K562 (cell line): ENCODE measurements around the gene KMT5C. TPM values are rescaled to one million over a fixed set of nuclear protein-coding genes. Genes with fewer than 3 reads are reported as not detected.

Experiments used
- ATAC-seq: fragments of 200-7000 bp; cut with Tn5 transposase; 3 replicates; pipeline ENCODE4 v1.9.1; 2020; ENCODE audit warnings: moderate library complexity
- BruUV-seq: library from RNA; stranded (reverse); fragments of 400-500 nt; replicated peaks from 2 replicates; lab custom pipeline; 2021; lab: Mats Ljungman, UMichigan
- CTCF ChIA-PET: fragments of 300-600 bp; formaldehyde crosslinking; extraction: SDS; loops from one replicate; lab custom pipeline; 2021; ENCODE audit warnings: low intra/inter-chr PET ratio; lab: Yijun Ruan, JAX
- POLR2A ChIA-PET: fragments of 300-600, 350-650 bp; sonication (Branson Sonifier 250); formaldehyde crosslinking; extraction: SDS; loops from one replicate; lab custom pipeline; 2021; ENCODE audit warnings: antibody characterized with exemption, inconsistent platforms; lab: Yijun Ruan, JAX
- DNase-seq, 4 experiments: peaks; one replicate each; pipeline versions ENCODE4 v3.0.0 to v3.0.0-alpha.2; 2011 to 2018; ENCODE audit warnings: low spot score in 3 of 4, mixed read lengths in 3 of 4; ENCODE audit errors: extremely low read depth in 1 of 4
- FAIRE-seq: peaks from 2 replicates; lab custom pipeline; 2011; peaks lifted over from hg19 to GRCh38; lab: Jason Lieb, UNC
- H2AFZ ChIP-seq: 2 replicates; pipeline ENCODE4 v1.6.0; 2011; ENCODE audit warnings: low read depth, low read length, control low read depth, inconsistent platforms
- H3K27ac ChIP-seq: fragments of 200-600 bp; 3 replicates; pipeline ENCODE4 v1.8.0; 2011; ENCODE audit warnings: low read depth, mild to moderate bottlenecking, control low read depth, inconsistent platforms, low read length, moderate library complexity, mixed read lengths; ENCODE audit errors: extremely low read depth
- H3K27me3 ChIP-seq, 2 experiments: fragments of 300-600 bp in 1 of 2; 2 replicates in 1 of 2; 3 replicates in 1 of 2; pipeline versions ENCODE4 v1.6.0 to v1.8.0; 2011; ENCODE audit warnings: inconsistent platforms in 2 of 2, low read length in 2 of 2, mild to moderate bottlenecking in 1 of 2, mixed read lengths in 1 of 2, moderate library complexity in 1 of 2; ENCODE audit not compliant: control insufficient read depth in 2 of 2, insufficient read depth in 2 of 2
- H3K36me3 ChIP-seq: fragments of 300-600 bp; 3 replicates; pipeline ENCODE4 v1.8.0; 2011; ENCODE audit warnings: mild to moderate bottlenecking, low read length, inconsistent platforms; ENCODE audit not compliant: control insufficient read depth, insufficient read depth
- H3K4me1 ChIP-seq, 2 experiments: fragments of 200-600 bp in 1 of 2; replicated peaks in 1 of 2; 2 replicates in 1 of 2; 3 replicates in 1 of 2; pipeline versions ENCODE4 v1.5.1 to v1.8.0; 2011; ENCODE audit warnings: inconsistent platforms in 2 of 2, low read length in 2 of 2, mild to moderate bottlenecking in 1 of 2, mixed read lengths in 1 of 2, moderate library complexity in 1 of 2; ENCODE audit not compliant: control insufficient read depth in 2 of 2, insufficient read depth in 2 of 2
- H3K4me2 ChIP-seq: 2 replicates; pipeline ENCODE4 v1.6.1; 2011; ENCODE audit warnings: low read length, control low read depth, inconsistent platforms, mixed read lengths; ENCODE audit not compliant: insufficient read depth
- H3K4me3 ChIP-seq: fragments of 200-600 bp; sonication (generic), shearing (Covaris generic); 2 replicates; pipeline ENCODE4 v1.5.1; 2016; ENCODE audit warnings: control low read depth, inconsistent platforms
- H3K79me2 ChIP-seq: fragments of 200-600 bp; 3 replicates; pipeline ENCODE4 v1.8.0; 2011; ENCODE audit warnings: low read length, inconsistent platforms; ENCODE audit not compliant: control insufficient read depth, insufficient read depth
- H3K9ac ChIP-seq, 2 experiments: 2 replicates each; pipeline versions ENCODE4 v1.6.0 to v1.6.1; 2011; ENCODE audit warnings: low read depth in 2 of 2, low read length in 2 of 2, control low read depth in 1 of 2, inconsistent platforms in 1 of 2, mild to moderate bottlenecking in 1 of 2, mixed read lengths in 1 of 2; ENCODE audit not compliant: insufficient read depth in 1 of 2
- H3K9me1 ChIP-seq: one replicate; pipeline ENCODE4 v1.6.0; 2011; ENCODE audit warnings: inconsistent platforms, mild to moderate bottlenecking, low read length, moderate library complexity; ENCODE audit not compliant: control insufficient read depth, insufficient read depth
- H3K9me3 ChIP-seq: replicated peaks from 2 replicates; pipeline ENCODE4 v1.5.1; 2011; ENCODE audit warnings: low read depth, low read length, inconsistent platforms; ENCODE audit not compliant: control insufficient read depth, insufficient read depth
- H4K20me1 ChIP-seq: replicated peaks from 2 replicates; pipeline ENCODE4 v1.6.1; 2011; ENCODE audit warnings: low read length, inconsistent platforms, mixed read lengths; ENCODE audit not compliant: control insufficient read depth, insufficient read depth
- ARNT ChIP-seq, 2 experiments: fragments of 450-650 bp; IDR thresholded peaks; 2 replicates each; pipeline ENCODE4 v1.6.1; 2016; ENCODE audit warnings: mild to moderate bottlenecking in 1 of 2
- ATF3 ChIP-seq, 2 experiments: fragments of 450-650 bp in 1 of 2; sonication (generic) in 1 of 2; formaldehyde crosslinking in 1 of 2; IDR thresholded peaks in 1 of 2; conservative IDR thresholded peaks in 1 of 2; 2 replicates each; pipeline versions ENCODE4 v1.6.1 to v1.8.1; 2016 to 2023; ENCODE audit warnings: mild to moderate bottlenecking in 2 of 2, moderate library complexity in 2 of 2, inconsistent platforms in 1 of 2, missing genetic modification reagents in 1 of 2
- EWSR1 ChIP-seq: fragments of 450-650 bp; IDR thresholded peaks from 2 replicates; pipeline ENCODE4 v1.6.1; 2018; ENCODE audit warnings: borderline replicate concordance, mild to moderate bottlenecking, low read depth, moderate library complexity; ENCODE audit not compliant: partially characterized antibody
- LEF1 ChIP-seq: fragments of 450-650 bp; IDR thresholded peaks from 2 replicates; pipeline ENCODE4 v1.6.1; 2016; ENCODE audit warnings: mild to moderate bottlenecking
- MTA1 ChIP-seq: fragments of 450-650 bp; IDR thresholded peaks from 2 replicates; pipeline ENCODE4 v1.6.1; 2017; ENCODE audit warnings: borderline replicate concordance
- NFIC ChIP-seq: fragments of 450-650 bp; IDR thresholded peaks from 2 replicates; pipeline ENCODE4 v1.6.1; 2017; ENCODE audit warnings: mild to moderate bottlenecking, inconsistent platforms
- RBM15 ChIP-seq: fragments of 200-400 bp; formaldehyde crosslinking; IDR thresholded peaks from 2 replicates; pipeline ENCODE4 v1.6.1; 2018; ENCODE audit warnings: mild to moderate bottlenecking, low read length, moderate library complexity; ENCODE audit not compliant: insufficient read depth
- STAT5B ChIP-seq: fragments of 250-450 bp; sonication (Bioruptor Pico); IDR thresholded peaks from 2 replicates; pipeline ENCODE4 v1.8.0; 2021; ENCODE audit warnings: mild to moderate bottlenecking, inconsistent platforms
- YBX1 ChIP-seq: fragments of 450-650 bp; IDR thresholded peaks from 2 replicates; pipeline ENCODE4 v1.7.1; 2016; ENCODE audit warnings: mild to moderate bottlenecking
- ZFP36 ChIP-seq: fragments of 150-350 bp; IDR thresholded peaks from 2 replicates; pipeline ENCODE4 v1.6.1; 2018; ENCODE audit warnings: low read length, low read depth; ENCODE audit not compliant: partially characterized antibody
- ZKSCAN1 ChIP-seq: fragments of 150-350 bp; IDR thresholded peaks from 2 replicates; pipeline ENCODE4 v1.6.1; 2016; ENCODE audit warnings: low read depth, low read length
- ZNF133 ChIP-seq: fragments of 250-450 bp; sonication (Bioruptor Pico); IDR thresholded peaks from 2 replicates; pipeline ENCODE4 v1.4.0; 2020; ENCODE audit warnings: mild to moderate bottlenecking
- ZNF146 ChIP-seq: IDR thresholded peaks from one replicate; pipeline ENCODE4 v1.6.1; 2018; ENCODE audit warnings: missing compliant biosample characterization; ENCODE audit not compliant: unreplicated experiment
- ZNF551 ChIP-seq: fragments of 250-450 bp; sonication (Bioruptor Pico); IDR thresholded peaks from 2 replicates; pipeline ENCODE4 v1.5.0; 2021; ENCODE audit warnings: mild to moderate bottlenecking, moderate library complexity
- ZNF561 ChIP-seq: fragments of 450-650 bp; formaldehyde crosslinking; conservative IDR thresholded peaks from 2 replicates; pipeline ENCODE4 v1.4.0; 2020; ENCODE audit warnings: mild to moderate bottlenecking, moderate library complexity
- WGBS: fragments of 100-300 bp; shearing (Covaris generic); methylation state at CpG from one replicate; pipeline ENCODE4 v1.1.6; 2016; ENCODE audit warnings: low coverage, mixed read lengths; ENCODE audit not compliant: insufficient coverage; ENCODE audit errors: missing lambda C conversion rate; 5-methylcytosine and 5-hydroxymethylcytosine counted together
- in situ Hi-C: fragments of 300-500 bp; cut with MboI; formaldehyde crosslinking; loops from 4 replicates; pipeline ENCODE4 v1.15.0; 2018; ENCODE audit warnings: inconsistent platforms, mixed read lengths
- intact Hi-C: fragments of 100-400 bp; cut with micrococcal nuclease; formaldehyde crosslinking; loops from 2 replicates; pipeline ENCODE4 v1.14.2; 2022
- polyA plus RNA-seq, 8 experiments: library from polyadenylated mRNA; depleted of rRNA in 4 of 8; stranded (reverse) in 5 of 8; unstranded in 3 of 8; fragments of >200 nt; fragmentation: Nextera tagmentation in 2 of 8; fragmentation: Illumina TruSeq in 1 of 8; extraction: Ambion mirVana in 2 of 8; extraction: Trizol in 1 of 8; gene quantifications; 2 replicates each; pipeline versions ENCODE4 v1.2.1 to v1.2.3, GENCODE V29; 2011 to 2014; ENCODE audit warnings: inconsistent platforms in 1 of 8, missing spikeins in 1 of 8
- total RNA-seq, 7 experiments: library from RNA; depleted of rRNA in 6 of 7; stranded (reverse); fragments of >200 nt in 6 of 7; fragmentation: Illumina TruSeq in 2 of 7; extraction: Trizol in 2 of 7; gene quantifications; 2 replicates each; pipeline versions ENCODE4 v1.2.1 to v1.2.3, GENCODE V29; 2011 to 2021; ENCODE audit warnings: low replicate concordance in 1 of 7
- TF ChIP-seq, protein P1 (sequence below), 2 experiments: fragments of 150-350 bp in 1 of 2; IDR thresholded peaks; 2 replicates each; pipeline ENCODE4 v1.6.1; 2012 to 2016; ENCODE audit warnings: low read depth in 2 of 2, low read length in 2 of 2, mild to moderate bottlenecking in 1 of 2, moderate library complexity in 1 of 2
- TF ChIP-seq, protein P2 (sequence below): sonication (generic); formaldehyde crosslinking; IDR thresholded peaks from 2 replicates; pipeline ENCODE4 v1.8.0; 2023; ENCODE audit warnings: mild to moderate bottlenecking, missing genetic modification reagents

Gene KMT5C
- total and polyA plus RNA-seq, 9 of the 15 experiments (the other 6 are each of a cell fraction or from before 2014, with no cell fraction given), result 0.15 to 53.5 (median 16.6) TPM

DNA sequence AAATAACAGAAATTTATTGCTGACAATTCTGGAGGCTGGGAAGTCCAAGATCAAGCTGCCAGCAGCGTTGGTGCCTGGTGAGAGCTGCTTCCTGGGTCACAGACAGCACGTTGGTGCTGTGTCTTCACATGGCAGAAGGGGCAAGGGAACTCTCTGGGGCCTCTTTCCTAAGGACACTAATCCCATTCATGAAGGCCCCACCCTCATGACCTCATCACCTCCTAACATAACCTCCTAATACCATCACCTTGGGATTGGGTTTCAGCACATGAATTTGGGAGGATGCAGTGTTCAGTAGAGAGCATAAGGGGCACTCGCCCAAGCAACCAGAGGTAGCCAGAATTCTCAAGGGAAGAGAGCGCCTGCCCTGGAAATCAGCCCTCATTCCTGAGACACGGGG, 30.2 kb upstream of the KMT5C start:
- no peak for TF ChIP-seq ZNF561 (CRISPR knock-in tag)
- TF ChIP-seq ATF3 (IDR thresholded peaks at IDR 0.05), result no peak
- no peak for TF ChIP-seq ATF3 (CRISPR knock-in tag; conservative IDR thresholded peaks at IDR 0.05)
- TF ChIP-seq, protein P1, sequence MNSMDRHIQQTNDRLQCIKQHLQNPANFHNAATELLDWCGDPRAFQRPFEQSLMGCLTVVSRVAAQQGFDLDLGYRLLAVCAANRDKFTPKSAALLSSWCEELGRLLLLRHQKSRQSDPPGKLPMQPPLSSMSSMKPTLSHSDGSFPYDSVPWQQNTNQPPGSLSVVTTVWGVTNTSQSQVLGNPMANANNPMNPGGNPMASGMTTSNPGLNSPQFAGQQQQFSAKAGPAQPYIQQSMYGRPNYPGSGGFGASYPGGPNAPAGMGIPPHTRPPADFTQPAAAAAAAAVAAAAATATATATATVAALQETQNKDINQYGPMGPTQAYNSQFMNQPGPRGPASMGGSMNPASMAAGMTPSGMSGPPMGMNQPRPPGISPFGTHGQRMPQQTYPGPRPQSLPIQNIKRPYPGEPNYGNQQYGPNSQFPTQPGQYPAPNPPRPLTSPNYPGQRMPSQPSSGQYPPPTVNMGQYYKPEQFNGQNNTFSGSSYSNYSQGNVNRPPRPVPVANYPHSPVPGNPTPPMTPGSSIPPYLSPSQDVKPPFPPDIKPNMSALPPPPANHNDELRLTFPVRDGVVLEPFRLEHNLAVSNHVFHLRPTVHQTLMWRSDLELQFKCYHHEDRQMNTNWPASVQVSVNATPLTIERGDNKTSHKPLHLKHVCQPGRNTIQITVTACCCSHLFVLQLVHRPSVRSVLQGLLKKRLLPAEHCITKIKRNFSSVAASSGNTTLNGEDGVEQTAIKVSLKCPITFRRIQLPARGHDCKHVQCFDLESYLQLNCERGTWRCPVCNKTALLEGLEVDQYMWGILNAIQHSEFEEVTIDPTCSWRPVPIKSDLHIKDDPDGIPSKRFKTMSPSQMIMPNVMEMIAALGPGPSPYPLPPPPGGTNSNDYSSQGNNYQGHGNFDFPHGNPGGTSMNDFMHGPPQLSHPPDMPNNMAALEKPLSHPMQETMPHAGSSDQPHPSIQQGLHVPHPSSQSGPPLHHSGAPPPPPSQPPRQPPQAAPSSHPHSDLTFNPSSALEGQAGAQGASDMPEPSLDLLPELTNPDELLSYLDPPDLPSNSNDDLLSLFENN (IDR thresholded peaks at IDR 0.05; ENCODE audit: low read depth in 2 of 2, low read length in 2 of 2), result no peak
- TF ChIP-seq MTA1, result no peak
- no peak for TF ChIP-seq ZKSCAN1
- TF ChIP-seq STAT5B (CRISPR knock-in tag), result no peak
- TF ChIP-seq YBX1, result no peak
- TF ChIP-seq LEF1, result no peak
- no peak for TF ChIP-seq ZNF551
- no peak for TF ChIP-seq ARNT (IDR thresholded peaks at IDR 0.05)
- no peak for TF ChIP-seq NFIC
- no peak for TF ChIP-seq EWSR1
- no peak for TF ChIP-seq ZFP36
- TF ChIP-seq, protein P2, sequence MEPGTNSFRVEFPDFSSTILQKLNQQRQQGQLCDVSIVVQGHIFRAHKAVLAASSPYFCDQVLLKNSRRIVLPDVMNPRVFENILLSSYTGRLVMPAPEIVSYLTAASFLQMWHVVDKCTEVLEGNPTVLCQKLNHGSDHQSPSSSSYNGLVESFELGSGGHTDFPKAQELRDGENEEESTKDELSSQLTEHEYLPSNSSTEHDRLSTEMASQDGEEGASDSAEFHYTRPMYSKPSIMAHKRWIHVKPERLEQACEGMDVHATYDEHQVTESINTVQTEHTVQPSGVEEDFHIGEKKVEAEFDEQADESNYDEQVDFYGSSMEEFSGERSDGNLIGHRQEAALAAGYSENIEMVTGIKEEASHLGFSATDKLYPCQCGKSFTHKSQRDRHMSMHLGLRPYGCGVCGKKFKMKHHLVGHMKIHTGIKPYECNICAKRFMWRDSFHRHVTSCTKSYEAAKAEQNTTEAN (CRISPR knock-in tag), result no peak
- TF ChIP-seq ZNF133 (CRISPR knock-in tag), result no peak
- no peak for TF ChIP-seq ZNF146 (CRISPR knock-in tag)
- TF ChIP-seq RBM15, result no peak
- TF ChIP-seq, all 486 proteins: peak for 0
- no peaks in the 10 kb centered on the region for H4K20me1 ChIP-seq
- H3K9me3 ChIP-seq, result no peaks in the 10 kb centered on the region; the same call in 1 of the 2 replicates
- no peaks in the 10 kb centered on the region for H3K79me2 ChIP-seq
- ChIA-PET CTCF (no interaction called here), POLR2A (no interaction called here)
- H3K27me3 ChIP-seq, result no peaks in the 10 kb centered on the region
- ATAC-seq (no peak), DNase-seq (no peak), FAIRE-seq (peak; percentile 54)
- 52% methylated on average over 5 of the region's 5 CpGs for WGBS
- no peak overlapping the region for H2AFZ ChIP-seq
- H3K9me1 ChIP-seq, result no peaks in the 10 kb centered on the region
- intact Hi-C loops, result no loop called here
- H3K4me2 ChIP-seq, result no peak overlapping the region
- in situ Hi-C loops, result no loop called here
- no peak overlapping the region for H3K27ac ChIP-seq
- peaks cover 5 to 50% of the 10 kb centered on the region in 2 experiments; a peak in 4 of 5 replicates for H3K4me1 ChIP-seq
- H3K9ac ChIP-seq, result peak overlapping the region in 1 of 2 experiments; percentile 73; a peak in 2 of 4 replicates
- no TSS peak for BruUV-seq
- no peak overlapping the region for H3K4me3 ChIP-seq
- H3K36me3 ChIP-seq, result peaks cover 5% of the 10 kb centered on the region; the same call in 1 of the 3 replicates
